OCI-LY3 (cell line): Measurements from ENCODE around the gene ETV7.

Experiments used
- CTCF ChIP-seq: fragments of 200-600, 300-600 bp; sonication (generic); IDR thresholded peaks from 2 replicates; pipeline ENCODE4 v1.5.1; 2014; ENCODE audit warnings: antibody characterized with exemption, low read length, low read depth
- EZH2phosphoT487 ChIP-seq: fragments of 200-600 bp; shearing (Covaris generic); IDR thresholded peaks from 2 replicates; pipeline ENCODE4 v1.6.1; 2018; ENCODE audit warnings: antibody characterized with exemption, mixed run types, low read depth

- TF ChIP-seq CTCF (no peak), EZH2phosphoT487 (no peak)
Observed at GRCh38 chr6:36372088-36372487, 15.4 kb downstream of the ETV7 start.
